NCI-H128 (cell line): ENCODE results near the gene STK10.
A peak's percentile ranks its signal among the peaks of the same experiment; 100 is the strongest.
"Not testable (repeated sequence)": the region's sequence is repeated elsewhere in the genome, so short reads cannot be mapped to it uniquely, and the experiment has no call there.

ENCODE experiments used
- DNase-seq: peaks from one replicate; lab custom pipeline; 2025; ENCODE audit not compliant: unreplicated experiment; lab: John Stamatoyannopoulos, UW

Gene STK10

GRCh38 chr5:172029876-172030275, 158.1 kb downstream of the STK10 start:
- no peak for DNase-seq

- no peak for DNase-seq
Measured at GRCh38 chr5:172028167-172028566, 159.9 kb downstream of the STK10 start.

DNA sequence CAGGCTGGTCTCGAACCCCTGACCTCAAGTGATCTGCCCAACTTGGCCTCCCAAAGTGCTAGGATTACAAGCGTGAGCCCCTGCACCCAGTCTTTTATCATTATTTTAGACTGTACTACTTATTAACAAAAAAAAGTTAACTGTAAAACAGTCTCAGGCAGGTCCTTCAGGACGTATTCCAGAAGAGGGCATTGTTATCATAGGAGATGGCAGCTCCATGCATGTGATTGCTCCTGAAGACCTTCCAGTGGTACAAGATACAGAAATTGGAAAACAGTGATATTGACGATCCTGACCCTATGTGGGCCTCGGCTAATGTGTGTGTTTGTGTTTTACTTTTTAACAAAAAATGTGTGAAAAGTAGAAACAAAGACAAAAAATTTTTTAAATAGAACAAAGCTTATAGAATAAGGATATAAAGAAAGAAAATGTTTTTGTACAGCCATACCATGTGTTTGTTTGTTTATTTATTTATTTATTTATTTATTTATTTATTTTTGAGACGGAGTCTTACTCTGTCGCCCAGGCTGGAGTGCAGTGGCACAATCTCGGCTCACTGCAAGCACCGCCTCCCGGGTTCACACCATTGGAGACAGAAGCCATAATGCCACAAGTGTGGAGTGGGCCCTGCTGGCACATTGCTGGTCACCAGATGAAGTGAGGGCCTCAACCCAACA, 167.8 kb downstream of the STK10 start:
- not testable (repeated sequence) for DNase-seq

- no peak for DNase-seq
Measured at GRCh38 chr5:172015346-172015745, 172.7 kb downstream of the STK10 start.

DNA sequence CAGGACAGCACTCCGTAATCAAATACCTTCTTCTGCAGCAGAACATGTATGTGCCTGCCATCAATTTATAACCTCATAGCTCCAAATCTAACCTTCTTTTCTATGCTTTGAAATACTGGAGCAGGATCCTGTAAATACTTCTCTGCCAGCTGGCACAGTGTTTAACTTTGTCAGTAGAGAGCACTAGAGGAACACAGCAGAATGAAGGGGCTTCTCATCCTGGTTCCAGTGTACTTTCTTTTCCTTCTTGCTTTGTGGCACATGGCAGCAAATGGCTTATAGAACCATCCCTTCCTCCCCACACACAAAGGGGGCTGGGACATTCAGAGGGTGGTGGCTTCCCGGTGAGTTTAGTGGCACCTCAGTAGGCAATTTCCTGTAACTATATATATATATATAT, 177.7 kb downstream of the STK10 start:
- DNase-seq: no peak

DNA sequence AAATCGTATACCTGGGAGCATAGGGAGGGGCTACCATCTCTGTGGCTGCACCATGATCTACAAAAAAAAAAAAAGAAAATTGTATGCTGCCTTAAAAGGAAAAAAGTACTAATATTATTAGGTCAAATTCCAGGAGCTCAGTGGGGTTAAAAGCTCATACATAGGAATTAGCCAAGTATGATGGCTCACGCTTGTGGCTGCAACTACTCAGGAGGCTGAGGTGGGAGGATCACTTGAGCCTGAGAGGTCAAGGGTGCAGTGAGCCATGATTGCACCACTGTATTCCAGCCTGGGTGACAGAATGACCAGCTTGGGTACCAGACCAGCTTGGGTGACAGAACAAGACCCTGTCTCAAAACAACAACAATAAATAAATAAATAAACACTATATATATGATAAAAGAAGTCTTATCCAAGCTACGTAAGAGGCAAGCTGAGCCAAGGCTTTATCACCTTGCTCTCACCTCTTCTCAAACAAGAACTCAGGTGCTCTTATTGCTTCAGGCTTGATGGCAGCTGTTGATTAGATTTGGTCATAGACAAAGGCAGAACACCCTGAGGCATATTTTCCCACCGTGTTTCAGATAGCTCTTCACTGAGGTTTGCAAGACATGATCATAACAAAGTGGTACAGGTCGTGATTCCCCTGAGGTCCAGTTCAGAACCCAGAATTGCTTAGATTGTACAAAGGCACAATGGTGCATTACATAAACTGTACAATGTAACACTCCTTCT, 178.3 kb downstream of the STK10 start:
- DNase-seq: no peak

DNA sequence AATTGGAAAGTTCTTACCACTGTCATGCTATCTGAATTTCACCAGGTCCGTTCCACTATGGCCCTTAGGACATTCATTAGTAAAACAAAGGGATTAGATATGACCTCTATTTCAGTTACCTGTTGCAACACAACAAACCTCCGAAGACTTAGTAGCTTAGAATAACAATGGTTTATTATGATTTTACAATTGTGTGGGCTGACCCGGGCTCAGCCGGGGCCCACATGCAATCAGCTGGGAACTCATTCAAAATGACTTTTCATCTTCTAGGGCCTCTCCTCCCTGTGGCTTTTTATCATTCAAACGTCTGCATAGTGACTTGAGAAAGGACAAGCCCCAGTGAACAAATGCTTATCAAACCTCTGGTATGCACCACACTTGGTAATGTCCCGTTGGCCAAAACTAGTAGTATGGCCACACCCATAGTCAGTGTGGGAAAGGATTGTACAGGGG, 179.3 kb downstream of the STK10 start:
- no peak for DNase-seq

GRCh38 chr5:172008111-172008455, 179.9 kb downstream of the STK10 start:
- DNase-seq: no peak

DNA sequence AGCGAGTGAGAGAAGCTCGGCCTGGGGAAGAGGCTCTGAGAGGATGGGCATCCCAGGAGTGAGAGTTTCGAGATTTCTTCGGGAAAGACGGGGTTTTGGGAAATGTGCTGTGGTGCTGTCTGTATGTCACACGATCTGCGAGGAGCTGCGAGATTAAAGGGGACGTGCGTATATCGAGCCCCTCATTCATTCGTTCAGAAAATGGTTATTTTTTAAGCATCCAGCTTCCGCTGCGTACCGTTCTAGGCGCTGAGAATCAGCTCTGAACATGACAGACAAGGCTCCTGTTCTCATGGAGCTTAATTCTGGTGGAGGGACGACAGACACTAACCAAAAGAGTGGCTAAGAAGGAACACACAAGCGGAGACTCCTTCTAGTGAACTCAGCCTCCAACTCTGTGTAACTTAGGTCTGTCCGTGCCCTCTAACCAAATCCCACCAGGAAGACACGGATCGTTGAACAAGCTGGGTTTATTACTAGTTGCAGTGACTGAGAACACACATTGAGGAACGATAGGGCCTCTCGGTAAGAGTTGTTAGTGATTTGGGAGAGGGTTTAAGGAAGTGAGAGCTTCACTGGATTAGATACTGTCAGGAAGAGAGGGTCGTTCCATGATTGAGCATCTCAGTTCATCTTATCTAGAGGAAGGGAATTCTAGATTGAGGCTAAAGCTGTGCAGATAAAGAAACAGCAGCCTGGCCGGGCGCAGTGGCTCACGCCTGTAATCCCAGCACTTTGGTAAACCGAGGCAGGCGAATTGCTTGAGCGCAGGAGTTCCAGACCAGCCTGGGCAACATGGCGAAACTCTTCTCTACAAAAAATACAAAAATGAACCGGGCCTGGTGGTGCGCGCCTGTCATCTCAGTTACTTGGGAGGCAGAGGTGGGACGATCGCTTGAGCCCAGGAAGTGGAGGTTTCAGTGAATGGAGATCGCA, 180.6 kb downstream of the STK10 start:
- DNase-seq: no peak

- DNase-seq: peak; percentile 86
Measured at GRCh38 chr5:172006321-172007174, 181.5 kb downstream of the STK10 start, which contains the start of gene FBXW11. FBXW11 (minus strand) TSS chr5:172006638; CDS start chr5:172006502, 136 bp downstream.

GRCh38 chr5:172005708-172006320, 182.2 kb downstream of the STK10 start:
- DNase-seq: no peak

DNA sequence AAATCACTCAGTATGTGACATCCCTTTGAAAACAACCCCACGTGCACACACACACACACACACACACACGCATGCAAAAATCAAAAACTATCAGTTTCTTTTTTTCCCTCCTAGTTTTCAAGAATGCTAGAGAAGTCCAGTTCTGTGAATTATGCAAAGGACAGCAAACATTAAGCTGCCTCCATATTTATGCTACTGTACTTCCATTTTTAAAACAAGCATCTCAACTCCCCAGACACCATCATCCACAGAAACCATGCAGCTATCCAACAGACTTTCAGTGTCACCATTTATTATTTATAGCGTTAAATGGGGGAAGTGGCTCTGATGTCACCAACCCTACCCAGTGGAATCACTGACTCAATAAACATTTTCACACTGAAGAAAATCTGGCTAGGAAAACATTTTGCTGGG, 183.2 kb downstream of the STK10 start:
- no peak for DNase-seq

GRCh38 chr5:172003746-172004145, 184.3 kb downstream of the STK10 start:
- DNase-seq: no peak

- no peak for DNase-seq
Measured at GRCh38 chr5:172002840-172003512, 185.0 kb downstream of the STK10 start.

DNA sequence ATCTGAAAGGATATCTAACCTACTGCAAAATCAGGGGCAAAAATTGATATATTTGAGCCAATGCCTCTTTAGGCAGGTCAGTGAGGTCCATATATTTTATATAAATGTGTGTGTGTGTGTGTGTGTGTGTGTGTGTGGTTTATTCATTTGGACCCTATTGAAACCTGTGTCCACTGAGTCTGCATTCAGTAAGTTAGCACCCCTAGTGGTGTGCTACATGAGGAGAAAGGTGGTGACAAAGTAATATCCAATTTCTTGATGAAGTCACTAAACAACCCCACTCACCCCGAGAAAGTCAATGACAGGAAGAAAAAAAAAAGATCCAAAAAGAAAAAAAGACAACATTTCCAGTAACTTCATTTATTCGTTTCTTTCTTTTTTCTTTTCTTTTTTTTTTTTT, 185.7 kb downstream of the STK10 start:
- DNase-seq: no peak

DNA sequence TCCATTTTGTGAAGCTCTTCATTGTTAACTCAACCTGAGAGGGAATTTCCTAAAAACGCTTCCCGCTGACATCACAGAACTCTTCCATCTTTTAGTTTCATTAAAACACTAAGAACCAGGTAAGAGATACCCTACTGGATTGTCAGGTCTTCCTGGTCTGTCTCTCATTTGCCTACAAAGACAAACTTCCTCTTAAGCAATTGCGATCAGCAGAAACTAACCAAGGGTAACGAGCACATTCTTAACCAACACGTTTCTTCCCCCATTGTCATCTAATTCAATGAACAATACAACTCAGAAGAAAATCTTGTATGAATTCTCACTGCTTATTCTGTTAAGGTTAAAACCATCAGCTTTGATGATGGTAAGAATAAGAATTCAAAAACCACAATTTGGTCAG, 188.1 kb downstream of the STK10 start:
- no peak for DNase-seq

DNA sequence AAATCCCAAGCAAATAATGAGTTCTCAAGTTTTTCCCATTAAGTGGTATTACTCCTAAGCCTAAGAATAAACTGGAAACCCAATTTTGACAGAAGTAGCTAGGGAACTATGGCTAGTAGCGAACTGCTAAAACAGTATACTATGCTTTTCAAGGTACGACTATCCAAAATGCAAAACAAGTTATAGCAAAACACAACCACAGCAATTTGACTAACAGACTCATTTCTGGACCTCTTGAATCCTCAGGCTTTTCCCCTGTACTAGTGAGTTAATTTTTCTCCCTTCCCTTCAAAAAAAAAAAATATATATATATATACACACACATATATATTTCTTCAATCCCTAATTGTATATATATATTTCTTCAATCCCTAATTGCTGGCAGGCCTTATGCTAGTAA, 188.9 kb downstream of the STK10 start:
- no peak for DNase-seq

- DNase-seq: no peak
Measured at GRCh38 chr5:171997011-171997410, 191.0 kb downstream of the STK10 start.

DNA sequence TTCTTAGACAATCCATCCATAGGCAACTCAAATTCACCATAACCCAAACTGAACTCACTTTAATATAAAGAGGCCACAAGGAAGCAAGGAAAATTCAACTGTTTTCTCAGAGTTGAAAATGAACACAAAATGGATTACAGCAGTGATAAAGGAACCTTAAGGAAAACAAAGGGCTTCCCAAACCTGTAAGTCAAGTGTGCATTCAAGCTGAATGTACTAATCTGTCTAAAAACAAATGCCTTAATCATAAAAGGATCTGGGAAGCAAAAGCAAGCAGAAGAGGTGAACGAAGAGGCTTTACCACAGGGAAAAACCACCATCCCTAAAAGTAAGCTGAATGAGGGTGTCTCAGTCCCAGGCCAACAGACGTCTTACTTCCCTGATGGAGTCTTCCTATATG, 195.2 kb downstream of the STK10 start:
- DNase-seq: no peak

DNA sequence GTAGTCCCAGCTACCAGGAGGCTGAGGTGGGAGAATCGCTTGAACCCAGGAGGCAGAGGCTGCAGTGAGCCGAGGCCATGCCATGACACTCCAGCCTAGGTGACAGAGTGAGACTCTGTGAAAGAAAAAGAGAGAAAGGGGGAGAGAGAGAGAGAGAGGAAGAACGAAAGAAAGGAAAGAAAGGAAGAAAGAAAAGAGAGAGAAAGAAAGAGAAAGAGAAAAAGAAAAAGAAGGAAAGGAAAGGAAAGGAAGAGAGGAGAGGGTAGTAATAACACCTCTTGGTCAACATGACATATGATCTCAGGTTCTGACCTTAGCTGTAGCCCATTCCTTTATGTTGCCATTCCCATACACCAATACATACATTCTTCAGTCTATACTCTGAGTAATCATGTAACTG, 195.7 kb downstream of the STK10 start:
- no peak for DNase-seq
